ENCODE data around the gene TRAPPC2.

GRCh38 chrX:13662355-13662791, 72.0 kb downstream of the TRAPPC2 start:
- TF ChIP-seq CTCF (conservative IDR thresholded peaks at IDR 0.05; ENCODE audit: low read length), result no peak
- TF ChIP-seq EZH2phosphoT487 (IDR thresholded peaks at IDR 0.05; ENCODE audit: borderline replicate concordance), result no peak
